Measurements from ENCODE around the gene LMBR1.

LMBR1 gene

DNA sequence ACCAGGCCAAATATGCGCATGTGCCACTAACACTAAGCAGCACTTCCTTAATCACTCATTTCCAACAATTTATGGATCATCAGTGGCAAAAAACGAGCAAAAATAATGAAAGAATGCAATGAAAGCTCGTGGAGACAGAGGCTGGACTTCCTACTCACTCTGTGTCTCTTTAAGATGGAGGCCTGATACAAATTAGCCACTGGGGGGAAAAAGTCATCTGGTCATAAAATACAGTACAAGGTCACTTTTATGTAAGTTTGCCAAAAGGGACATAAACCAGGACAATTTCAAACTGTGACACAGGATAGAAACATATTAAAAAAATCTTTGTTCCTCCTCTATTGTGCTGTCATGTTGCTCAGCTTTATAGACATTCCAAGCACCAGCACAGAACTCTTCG lies 101.7 kb downstream of the LMBR1 start:
- DNase-seq: no peak

DNA sequence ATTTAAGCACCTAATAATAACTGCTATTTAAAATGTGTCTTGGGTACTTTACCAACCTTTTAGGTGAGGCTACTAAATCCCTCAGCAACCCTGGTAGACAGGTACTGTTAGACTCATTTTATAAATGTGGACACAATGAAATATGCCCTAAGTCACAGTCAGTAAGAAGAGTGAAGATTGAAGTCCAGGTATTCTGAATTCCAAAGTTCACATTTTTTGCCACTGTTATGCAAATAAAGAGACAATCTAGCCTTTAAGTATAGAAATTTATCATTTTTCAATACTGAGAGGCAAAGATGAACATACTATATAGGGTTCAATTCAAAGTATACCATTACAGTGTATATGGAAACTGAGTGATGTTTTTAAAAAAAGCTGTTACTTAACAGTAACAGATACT lies 102.7 kb downstream of the LMBR1 start:
- DNase-seq: no peak

GRCh38 chr7:156785998-156786543 lies 106.9 kb downstream of the LMBR1 start:
- no peak for DNase-seq

- no peak for DNase-seq
Measured at GRCh38 chr7:156783864-156784263, 109.1 kb downstream of the LMBR1 start.

- no peak for DNase-seq
Measured at GRCh38 chr7:156781972-156782371, 111.0 kb downstream of the LMBR1 start.

- no peak for DNase-seq
Measured at GRCh38 chr7:156780724-156781455, 112.1 kb downstream of the LMBR1 start.

- no peak for DNase-seq
Measured at GRCh38 chr7:156778668-156779067, 114.3 kb downstream of the LMBR1 start.

DNA sequence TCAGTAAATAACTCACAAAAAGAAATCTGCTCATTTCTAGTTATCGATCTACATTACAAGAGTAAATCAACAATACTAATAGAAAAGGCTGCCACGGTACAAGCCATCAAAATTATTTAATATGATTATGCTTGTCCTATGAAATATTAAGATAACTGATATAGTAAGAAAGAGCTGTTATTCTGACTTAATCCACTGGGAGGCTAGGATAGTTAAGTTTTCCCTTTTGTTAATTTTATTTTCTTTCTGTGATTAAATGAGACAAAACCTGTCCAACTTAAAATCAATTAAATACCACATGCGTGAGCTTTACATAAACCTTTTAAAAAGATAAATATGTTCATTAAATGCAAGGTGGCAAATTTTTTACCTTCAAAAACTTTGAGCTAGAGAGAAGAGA lies 114.8 kb downstream of the LMBR1 start:
- DNase-seq: no peak

DNA sequence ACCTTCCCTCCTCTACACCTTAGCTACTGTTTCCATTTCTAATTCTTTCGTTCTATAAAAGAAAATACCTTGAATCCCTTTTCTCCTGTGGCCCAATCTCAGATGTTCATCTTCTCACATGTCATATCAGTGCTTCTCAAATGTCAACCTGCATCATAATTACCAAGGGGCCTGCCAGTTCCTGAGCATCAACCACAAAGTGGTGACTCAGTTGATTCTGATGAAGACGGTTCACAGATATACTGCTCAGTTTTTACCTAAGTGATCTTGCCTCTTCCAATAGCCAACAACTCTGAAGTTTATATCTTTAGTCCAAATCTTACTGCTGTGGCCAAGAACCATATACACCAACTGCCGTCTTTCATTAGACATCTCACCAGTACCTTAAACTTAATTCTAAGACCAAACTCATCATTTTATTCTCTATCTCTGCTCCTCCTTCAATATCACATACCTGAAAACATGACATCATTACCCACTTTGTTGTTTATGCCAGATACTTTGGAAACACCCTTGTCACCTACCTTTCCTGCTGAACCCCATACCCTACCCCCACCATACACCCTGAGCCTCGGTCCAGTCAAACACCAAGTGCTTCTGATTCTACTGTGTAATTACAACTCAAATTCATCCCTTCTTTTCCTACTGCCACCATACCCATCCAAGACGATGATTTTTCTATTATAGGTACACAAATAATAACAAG lies 115.5 kb downstream of the LMBR1 start:
- no peak for DNase-seq

- DNase-seq: no peak
Measured at GRCh38 chr7:156776527-156776926, 116.5 kb downstream of the LMBR1 start.

DNA sequence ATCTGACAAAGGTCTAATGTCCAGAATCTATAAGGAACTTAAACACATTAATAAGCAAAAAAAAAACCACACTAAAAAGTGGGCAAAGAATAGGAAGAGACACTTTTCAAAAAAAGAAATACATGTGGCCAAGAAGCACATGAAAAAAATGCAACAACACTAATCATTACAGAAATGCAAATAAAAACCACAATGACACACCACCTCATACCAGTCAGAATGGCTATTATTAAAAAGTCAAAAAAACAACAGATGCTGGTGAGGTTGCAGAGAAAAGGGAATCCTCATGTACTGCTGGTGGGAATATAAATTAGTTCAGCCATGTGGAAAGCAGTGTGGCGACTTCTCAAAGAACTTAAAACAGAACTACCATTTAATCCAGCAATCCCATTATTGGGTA lies 119.0 kb downstream of the LMBR1 start:
- no peak for DNase-seq

GRCh38 chr7:156772725-156773124 lies 120.3 kb downstream of the LMBR1 start:
- DNase-seq: no peak

GRCh38 chr7:156768698-156769472 lies 124.1 kb downstream of the LMBR1 start:
- no peak for DNase-seq

GRCh38 chr7:156766666-156767065 lies 126.3 kb downstream of the LMBR1 start:
- DNase-seq: no peak

DNA sequence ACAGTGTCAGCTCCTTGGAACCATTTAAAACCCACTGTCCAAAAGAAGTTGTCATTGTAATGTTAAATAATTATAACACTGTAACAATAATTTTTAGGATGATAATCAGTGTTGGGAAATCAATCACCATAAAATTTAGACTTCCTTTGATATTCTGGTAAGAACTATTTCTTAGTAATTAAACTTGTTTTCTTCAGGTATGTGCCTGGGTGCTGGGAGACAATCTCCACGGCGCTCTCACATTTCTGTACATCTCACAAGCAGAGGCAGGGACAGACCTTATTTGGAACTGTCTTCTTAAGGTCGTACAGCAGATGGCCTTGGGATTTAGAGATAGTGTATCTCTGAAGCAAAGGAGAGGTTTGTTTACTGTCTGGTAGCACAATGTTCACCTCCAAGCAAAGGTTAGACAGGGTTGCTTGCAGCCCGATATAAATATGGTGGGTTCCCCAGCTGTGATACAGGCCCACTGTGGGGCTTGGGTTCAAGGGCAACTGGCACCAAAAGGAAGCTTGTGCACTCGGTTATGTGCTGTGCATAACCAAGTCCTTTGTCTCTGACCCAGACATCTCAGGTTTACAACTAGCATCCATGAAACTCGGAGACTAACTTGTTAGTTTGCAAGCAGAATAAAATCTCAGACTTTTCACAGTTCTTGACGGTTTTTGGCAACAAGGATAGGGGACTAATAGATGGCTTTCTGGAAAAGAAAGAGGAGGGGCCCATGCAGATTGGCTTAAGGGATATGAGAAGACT lies 126.9 kb downstream of the LMBR1 start:
- no peak for DNase-seq

GRCh38 chr7:156764766-156765165 lies 128.2 kb downstream of the LMBR1 start:
- no peak for DNase-seq

- DNase-seq: no peak
Measured at GRCh38 chr7:156764016-156764669, 128.8 kb downstream of the LMBR1 start.

- DNase-seq: no peak
Measured at GRCh38 chr7:156759579-156760202, 133.3 kb downstream of the LMBR1 start.

DNA sequence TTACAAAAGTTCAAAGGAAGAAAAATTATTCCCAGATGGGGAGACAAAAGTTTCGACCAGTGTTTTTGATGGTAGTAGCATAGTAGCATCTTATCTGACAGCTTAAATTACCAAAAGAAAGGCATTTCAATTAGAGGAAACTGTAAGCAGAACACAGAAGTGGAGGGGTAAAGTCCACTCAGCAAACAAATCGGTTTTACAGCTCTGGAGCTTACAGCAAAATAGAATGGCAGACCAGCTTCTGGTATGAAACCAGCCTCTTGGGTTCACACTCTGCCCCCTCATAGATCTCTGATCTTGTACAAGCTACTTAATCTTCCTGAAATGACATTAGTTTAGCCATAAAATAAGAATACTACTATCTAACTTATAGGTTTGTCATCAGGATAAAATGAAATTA lies 133.8 kb downstream of the LMBR1 start:
- DNase-seq: no peak

DNA sequence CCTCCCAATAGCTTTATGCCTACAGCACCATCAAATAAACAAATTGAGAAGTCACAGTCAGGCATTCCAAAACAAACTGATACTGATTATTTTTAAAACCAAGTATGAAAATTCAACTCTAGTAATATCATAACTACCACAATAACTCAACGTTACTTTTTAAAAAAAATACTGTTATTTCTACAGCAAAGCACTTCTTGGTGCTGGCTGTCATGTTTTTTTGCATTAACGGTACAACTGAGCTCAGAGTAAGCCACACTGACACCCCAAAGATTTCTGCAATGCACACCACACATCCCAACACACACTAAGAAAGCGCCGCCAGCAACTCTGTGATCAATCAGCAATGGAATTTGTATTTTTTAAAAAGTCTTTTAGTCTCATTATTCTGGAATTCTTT lies 138.8 kb downstream of the LMBR1 start:
- no peak for DNase-seq

DNA sequence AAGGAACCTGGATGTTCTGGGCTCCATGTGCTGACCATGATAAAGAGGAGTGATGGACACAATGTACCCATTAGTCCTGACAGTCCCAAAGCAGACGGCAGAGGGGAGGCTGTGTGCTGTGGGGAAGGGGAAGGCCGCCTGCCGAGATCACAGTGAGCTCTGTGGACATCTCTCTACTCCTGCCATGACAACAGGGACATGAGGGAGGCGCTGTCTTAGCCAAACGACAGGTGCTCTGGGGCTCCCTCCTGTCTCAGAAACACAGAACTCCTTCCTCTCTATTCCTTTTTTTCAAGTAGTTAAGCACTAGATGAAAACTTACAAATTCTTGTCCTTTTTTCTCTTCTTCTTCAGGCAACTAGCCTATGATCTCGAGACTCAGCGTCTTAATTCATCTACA lies 139.4 kb downstream of the LMBR1 start:
- no peak for DNase-seq

- no peak for DNase-seq
Measured at GRCh38 chr7:156753229-156753560, 139.8 kb downstream of the LMBR1 start.

Data from stimulated activated naive CD4-positive, alpha-beta T cell treated with Interleukin-2 at 50 U/mL for 16 hours (primary cell).